Upper lobe of left lung (tissue), 4 donors: ENCODE measurements around the gene FBN2.

Experiments
- EP300 ChIP-seq, 4 donors: sonication (generic); formaldehyde crosslinking; IDR thresholded peaks; one replicate each; pipeline ENCODE4 v1.5.1; 2017; ENCODE audit warnings: antibody characterized with exemption in 4 of 4, control low read depth in 2 of 4
- POLR2A ChIP-seq, 4 donors: fragments of 450-650 bp; IDR thresholded peaks; one replicate each; pipeline ENCODE4 v1.5.1; 2016 to 2017; ENCODE audit warnings: antibody characterized with exemption in 4 of 4, mild to moderate bottlenecking in 2 of 4
- POLR2AphosphoS5 ChIP-seq, 2 donors: sonication (generic); formaldehyde crosslinking; IDR thresholded peaks; one replicate each; pipeline ENCODE4 v1.5.1; 2017; ENCODE audit warnings: antibody characterized with exemption in 2 of 2
- TF ChIP-seq, protein P1 (sequence below), 6 experiments: fragments of 450-650 bp in 4 of 6; fragments of 200-600 bp in 2 of 6; sonication (generic) in 2 of 6; IDR thresholded peaks; one replicate each; pipeline ENCODE4 v1.5.1; 2016 to 2019; ENCODE audit warnings: antibody characterized with exemption in 6 of 6

DNA sequence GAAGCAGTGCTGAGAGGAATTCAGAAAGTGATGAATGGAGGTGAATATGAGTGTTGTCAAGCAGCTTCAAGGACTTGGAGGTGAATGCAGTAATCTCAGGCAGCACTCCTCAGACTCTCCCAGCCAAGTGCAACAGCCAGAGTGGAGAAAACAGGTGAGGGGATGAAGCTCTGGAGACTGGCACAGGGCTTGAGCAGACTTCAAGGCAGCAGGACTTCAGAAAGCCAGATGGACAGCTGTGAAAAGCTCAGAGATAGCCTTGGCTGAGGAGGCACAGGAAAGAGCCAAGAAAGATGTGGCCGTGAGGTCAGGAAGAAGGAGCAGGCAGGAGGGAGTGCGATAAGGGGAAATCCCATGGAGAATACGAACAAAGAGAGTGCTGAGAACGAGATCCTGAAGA lies 194.9 kb downstream of the FBN2 start:
- TF ChIP-seq, protein P1, sequence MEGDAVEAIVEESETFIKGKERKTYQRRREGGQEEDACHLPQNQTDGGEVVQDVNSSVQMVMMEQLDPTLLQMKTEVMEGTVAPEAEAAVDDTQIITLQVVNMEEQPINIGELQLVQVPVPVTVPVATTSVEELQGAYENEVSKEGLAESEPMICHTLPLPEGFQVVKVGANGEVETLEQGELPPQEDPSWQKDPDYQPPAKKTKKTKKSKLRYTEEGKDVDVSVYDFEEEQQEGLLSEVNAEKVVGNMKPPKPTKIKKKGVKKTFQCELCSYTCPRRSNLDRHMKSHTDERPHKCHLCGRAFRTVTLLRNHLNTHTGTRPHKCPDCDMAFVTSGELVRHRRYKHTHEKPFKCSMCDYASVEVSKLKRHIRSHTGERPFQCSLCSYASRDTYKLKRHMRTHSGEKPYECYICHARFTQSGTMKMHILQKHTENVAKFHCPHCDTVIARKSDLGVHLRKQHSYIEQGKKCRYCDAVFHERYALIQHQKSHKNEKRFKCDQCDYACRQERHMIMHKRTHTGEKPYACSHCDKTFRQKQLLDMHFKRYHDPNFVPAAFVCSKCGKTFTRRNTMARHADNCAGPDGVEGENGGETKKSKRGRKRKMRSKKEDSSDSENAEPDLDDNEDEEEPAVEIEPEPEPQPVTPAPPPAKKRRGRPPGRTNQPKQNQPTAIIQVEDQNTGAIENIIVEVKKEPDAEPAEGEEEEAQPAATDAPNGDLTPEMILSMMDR (IDR thresholded peaks at IDR 0.05), result no peak
- TF ChIP-seq POLR2AphosphoS5 (IDR thresholded peaks at IDR 0.05), result no peak
- TF ChIP-seq POLR2A (IDR thresholded peaks at IDR 0.05), result no peak
- no peak for TF ChIP-seq EP300 (IDR thresholded peaks at IDR 0.05)
